T-cell (primary cell): ENCODE data around the gene TTLL1. TPM values are rescaled to one million over a fixed set of nuclear protein-coding genes. Genes with fewer than 3 reads are reported as not detected.
A peak's percentile ranks its signal among the peaks of the same experiment; 100 is the strongest.

ENCODE experiments used
- ATAC-seq, 4 experiments: fragments of 200-7000 bp in 3 of 4; fragments of 150-1000 bp in 1 of 4; cut with Tn5 transposase; replicated peaks in 1 of 4; 1 replicate in 3 of 4; 2 replicates in 1 of 4; pipeline ENCODE4 v1.10.0; 2021; ENCODE audit warnings: moderate library complexity in 3 of 4, mild to moderate bottlenecking in 2 of 4, moderate number of reproducible peaks in 1 of 4
- CTCF ChIA-PET, 2 donors: fragments of 300-600 bp; sonication (Branson Sonifier 250); formaldehyde crosslinking; loops; one replicate each; lab custom pipeline; 2022; ENCODE audit warnings: antibody characterized with exemption in 2 of 2; lab: Charles Lee
- POLR2A ChIA-PET, 2 donors: fragments of 300-600 bp; sonication (Branson Sonifier 250); formaldehyde crosslinking; loops; one replicate each; lab custom pipeline; 2022; ENCODE audit warnings: antibody characterized with exemption in 2 of 2; lab: Charles Lee
- DNase-seq, 35 experiments: peaks; one replicate each; pipeline versions ENCODE4 v3.0.0 to v3.0.0-alpha.2; 2013 to 2023
- H3K27ac ChIP-seq: one replicate; pipeline ENCODE4 v1.5.1; 2013; ENCODE audit warnings: low read length
- H3K27me3 ChIP-seq, 2 experiments: replicated peaks in 1 of 2; 1 replicate in 1 of 2; 2 replicates in 1 of 2; pipeline versions ENCODE4 v1.6.1 to v1.7.0; 2013; ENCODE audit warnings: low read length in 1 of 2, mixed read lengths in 1 of 2; ENCODE audit not compliant: control insufficient read depth in 2 of 2, insufficient read depth in 2 of 2; ENCODE audit errors: extremely low read depth in 1 of 2
- H3K36me3 ChIP-seq, 2 donors: 1 replicate in 1 of 2; 2 replicates in 1 of 2; pipeline versions ENCODE4 v1.6.1 to v1.7.0; 2013; ENCODE audit warnings: low read length in 1 of 2; ENCODE audit not compliant: control insufficient read depth in 2 of 2, insufficient read depth in 1 of 2; ENCODE audit errors: extremely low read depth in 1 of 2
- H3K4me1 ChIP-seq, 2 experiments: 1 replicate in 1 of 2; 2 replicates in 1 of 2; pipeline versions ENCODE4 v1.6.1 to v1.7.0; 2013; ENCODE audit warnings: low read length in 2 of 2, mixed read lengths in 1 of 2; ENCODE audit not compliant: insufficient read depth in 2 of 2, control insufficient read depth in 1 of 2; ENCODE audit errors: extremely low read depth in 1 of 2
- H3K4me3 ChIP-seq, 2 donors: 1 replicate in 1 of 2; 2 replicates in 1 of 2; pipeline versions ENCODE4 v1.5.1 to v1.7.0; 2013; ENCODE audit warnings: mild to moderate bottlenecking in 2 of 2, low read length in 1 of 2, moderate library complexity in 1 of 2; ENCODE audit not compliant: control insufficient read depth in 1 of 2; ENCODE audit errors: extremely low read depth in 1 of 2
- H3K9me3 ChIP-seq: 2 replicates; pipeline ENCODE4 v1.7.0; 2013
- H3K27ac Mint-ChIP-seq, 2 donors: one replicate each; pipeline ENCODE4 v1.8.0; 2020 to 2021; ENCODE audit warnings: mild to moderate bottlenecking in 2 of 2, mixed read lengths in 2 of 2
- H3K27me3 Mint-ChIP-seq, 2 donors: one replicate each; pipeline ENCODE4 v1.8.0; 2021 to 2022; ENCODE audit warnings: mixed read lengths in 2 of 2
- H3K36me3 Mint-ChIP-seq: one replicate; pipeline ENCODE4 v1.8.0; 2021; ENCODE audit warnings: mixed read lengths
- H3K4me1 Mint-ChIP-seq, 3 donors: one replicate each; pipeline ENCODE4 v1.8.0; 2020 to 2022; ENCODE audit warnings: mixed read lengths in 3 of 3, mild to moderate bottlenecking in 1 of 3
- H3K4me3 Mint-ChIP-seq, 3 donors: one replicate each; pipeline ENCODE4 v1.8.0; 2020 to 2022; ENCODE audit warnings: mild to moderate bottlenecking in 3 of 3, mixed read lengths in 3 of 3, moderate library complexity in 3 of 3
- H3K9me3 Mint-ChIP-seq, 3 donors: one replicate each; pipeline ENCODE4 v1.8.0; 2020 to 2022; ENCODE audit warnings: mixed read lengths in 3 of 3
- WGBS: methylation state at CpG from one replicate; pipeline ENCODE4 v1.1.5; 2013; ENCODE audit warnings: missing lambda C conversion rate; ENCODE audit not compliant: insufficient coverage; 5-methylcytosine and 5-hydroxymethylcytosine counted together
- total RNA-seq, 35 experiments: library from RNA in 6 of 35; stranded (reverse) in 6 of 35; fragments of 120-200 nt in 1 of 35; gene quantifications; one replicate each; pipeline versions ENCODE4 v1.2.1 to v1.2.4 and lab custom pipeline; 2013 to 2026

TTLL1 gene
- total RNA-seq, 5 donors from 2014 or later (not counting 1 experiment from before 2014, with no cell fraction given): 5.6 to 9.0 (median 6.9) TPM

GRCh38 chr22:43131773-43132501 lies 42.7 kb upstream of the TTLL1 start:
- CTCF ChIA-PET: interaction anchor here in 1 of 2 donors (0.5 kb wide), 1 partner anchor 13 kb away, joined by 4 read pairs; no protein-coding TSS in a partner anchor
- no peak overlapping the region for H3K27ac Mint-ChIP-seq
- Histone ChIP-seq H3K4me1 (peaks cover 0 to 6% of the 10 kb centered on the region in 2 experiments), H3K9me3 (no peaks in the 10 kb centered on the region), H3K4me3 (no peak overlapping the region), H3K27ac (no peak overlapping the region), H3K36me3 (peaks cover 21 to 32% of the 10 kb centered on the region in 2 donors), H3K27me3 (peaks cover 0 to 6% of the 10 kb centered on the region in 2 experiments)
- H3K9me3 Mint-ChIP-seq: no peaks in the 10 kb centered on the region
- no peak for DNase-seq
- H3K4me3 Mint-ChIP-seq: no peak overlapping the region
- H3K4me1 Mint-ChIP-seq: peaks cover 3 to 4% (median 4%) of the 10 kb centered on the region in 3 donors
- ATAC-seq: no peak
- 97% methylated on average over 15 of the region's 17 CpGs for WGBS
- no peaks in the 10 kb centered on the region for H3K27me3 Mint-ChIP-seq
- peaks cover 18% of the 10 kb centered on the region for H3K36me3 Mint-ChIP-seq
- POLR2A ChIA-PET: no interaction called here

- Histone ChIP-seq H3K27ac (no peak overlapping the region), H3K36me3 (peaks cover 16 to 19% of the 10 kb centered on the region in 2 donors), H3K27me3 (peaks cover 0 to 6% of the 10 kb centered on the region in 2 experiments), H3K9me3 (no peaks in the 10 kb centered on the region), H3K4me3 (no peak overlapping the region), H3K4me1 (peaks cover 0 to 3% of the 10 kb centered on the region in 2 experiments)
- Mint-ChIP-seq H3K36me3 (peaks cover 13% of the 10 kb centered on the region), H3K27me3 (no peaks in the 10 kb centered on the region), H3K4me3 (no peak overlapping the region), H3K9me3 (no peaks in the 10 kb centered on the region), H3K27ac (no peak overlapping the region), H3K4me1 (peaks cover 0 to 4% (median 2%) of the 10 kb centered on the region in 3 donors)
- ATAC-seq (no peak), DNase-seq (no peak)
- POLR2A ChIA-PET: no interaction called here
- CTCF ChIA-PET: no interaction called here
- WGBS: 79% methylated on average over 7 of the region's 16 CpGs
Observed at GRCh38 chr22:43129426-43130425, 40.5 kb upstream of the TTLL1 start.

GRCh38 chr22:43128928-43129424 lies 39.8 kb upstream of the TTLL1 start:
- Mint-ChIP-seq H3K36me3 (peaks cover 12% of the 10 kb centered on the region), H3K27me3 (no peaks in the 10 kb centered on the region), H3K4me3 (no peak overlapping the region), H3K4me1 (peaks cover 0 to 4% (median 2%) of the 10 kb centered on the region in 3 donors), H3K9me3 (no peaks in the 10 kb centered on the region), H3K27ac (no peak overlapping the region)
- Histone ChIP-seq H3K27ac (no peak overlapping the region), H3K9me3 (no peaks in the 10 kb centered on the region), H3K36me3 (peaks cover 13 to 17% of the 10 kb centered on the region in 2 donors), H3K27me3 (peaks cover 0 to 6% of the 10 kb centered on the region in 2 experiments), H3K4me3 (no peak overlapping the region), H3K4me1 (peaks cover 0 to 3% of the 10 kb centered on the region in 2 experiments)
- WGBS: 54% methylated on average over 17 of the region's 20 CpGs
- DNase-seq (no peak), ATAC-seq (peak in 1 of 4 experiments; percentile 44)
- POLR2A ChIA-PET: no interaction called here
- CTCF ChIA-PET: no interaction called here

GRCh38 chr22:43128116-43128515 lies 38.9 kb upstream of the TTLL1 start:
- no peak overlapping the region for H3K27ac ChIP-seq
- Mint-ChIP-seq H3K4me1 (peaks cover 0 to 4% (median 2%) of the 10 kb centered on the region in 3 donors), H3K9me3 (no peaks in the 10 kb centered on the region), H3K27me3 (no peaks in the 10 kb centered on the region), H3K27ac (no peak overlapping the region), H3K4me3 (no peak overlapping the region), H3K36me3 (peaks cover 5% of the 10 kb centered on the region)
- peaks cover 0 to 6% of the 10 kb centered on the region in 2 experiments for H3K27me3 ChIP-seq
- ChIA-PET CTCF (interaction anchor here in 1 of 2 donors (0.5 kb wide), 1 partner anchor 21 kb away, joined by 5 read pairs; no protein-coding TSS in a partner anchor), POLR2A (no interaction called here)
- DNase-seq: no peak
- WGBS: 32% methylated on average over 7 of the region's 13 CpGs
- no peaks in the 10 kb centered on the region for H3K9me3 ChIP-seq
- H3K4me1 ChIP-seq: peaks cover 0 to 3% of the 10 kb centered on the region in 2 experiments
- no peak overlapping the region for H3K4me3 ChIP-seq
- peaks cover 6 to 13% of the 10 kb centered on the region in 2 donors for H3K36me3 ChIP-seq
- no peak for ATAC-seq

GRCh38 chr22:43127166-43127908 lies 38.1 kb upstream of the TTLL1 start:
- 88% methylated on average over 15 of the region's 17 CpGs for WGBS
- no peaks in the 10 kb centered on the region for H3K27me3 Mint-ChIP-seq
- DNase-seq: no peak
- H3K36me3 ChIP-seq: peaks cover 3 to 6% of the 10 kb centered on the region in 2 donors
- H3K9me3 ChIP-seq: no peaks in the 10 kb centered on the region
- peaks cover 0 to 6% of the 10 kb centered on the region in 2 experiments for H3K27me3 ChIP-seq
- ATAC-seq: no peak
- no peak overlapping the region for H3K4me3 Mint-ChIP-seq
- H3K4me1 ChIP-seq: peaks cover 0 to 3% of the 10 kb centered on the region in 2 experiments
- H3K4me1 Mint-ChIP-seq: peaks cover 0 to 4% (median 2%) of the 10 kb centered on the region in 3 donors
- CTCF ChIA-PET: no interaction called here
- no peak overlapping the region for H3K27ac ChIP-seq
- POLR2A ChIA-PET: interaction anchor here in 1 of 2 donors (0.6 kb wide), 1 partner anchor 29 kb away, joined by 3 read pairs; no protein-coding TSS in a partner anchor
- no peak overlapping the region for H3K27ac Mint-ChIP-seq
- peaks cover 5% of the 10 kb centered on the region for H3K36me3 Mint-ChIP-seq
- H3K4me3 ChIP-seq: no peak overlapping the region
- H3K9me3 Mint-ChIP-seq: no peaks in the 10 kb centered on the region
